AG10803 (cell line): ENCODE data around the gene VPS29.
"Not testable (repeated sequence)": the region's sequence is repeated elsewhere in the genome, so short reads cannot be mapped to it uniquely, and the experiment has no call there.

Experiments
- DNase-seq: peaks from one replicate; pipeline ENCODE4 v3.0.0; 2010; ENCODE audit warnings: low read depth
- H3K4me3 ChIP-seq: 2 replicates; pipeline ENCODE4 v1.5.1; 2011; ENCODE audit warnings: mild to moderate bottlenecking, low read length, control low read depth
- TF ChIP-seq, protein P1 (sequence below): conservative IDR thresholded peaks from 2 replicates; pipeline ENCODE4 v1.5.1; 2011; ENCODE audit warnings: mild to moderate bottlenecking, low read length, control low read depth, inconsistent platforms

The VPS29 gene

DNA sequence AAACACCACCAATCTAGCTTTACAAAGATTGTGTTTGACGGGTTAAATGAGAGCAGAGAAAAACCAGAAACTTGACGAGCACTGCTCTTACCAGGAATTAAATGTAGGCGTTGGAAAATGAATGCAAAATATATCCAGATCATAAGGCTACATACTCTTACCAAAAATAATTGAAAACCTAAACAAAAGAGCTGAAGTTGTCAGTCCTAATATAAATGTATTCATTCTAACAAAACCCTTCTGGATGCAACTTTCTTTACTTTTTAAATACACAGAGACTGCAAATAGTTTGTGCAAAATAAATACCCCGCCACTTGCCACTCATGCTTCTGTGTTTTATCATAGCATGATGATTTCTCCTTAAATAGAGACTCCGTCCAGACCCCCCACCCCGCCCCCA is 32.9 kb upstream of the VPS29 start:
- no peak for DNase-seq
- TF ChIP-seq, protein P1, sequence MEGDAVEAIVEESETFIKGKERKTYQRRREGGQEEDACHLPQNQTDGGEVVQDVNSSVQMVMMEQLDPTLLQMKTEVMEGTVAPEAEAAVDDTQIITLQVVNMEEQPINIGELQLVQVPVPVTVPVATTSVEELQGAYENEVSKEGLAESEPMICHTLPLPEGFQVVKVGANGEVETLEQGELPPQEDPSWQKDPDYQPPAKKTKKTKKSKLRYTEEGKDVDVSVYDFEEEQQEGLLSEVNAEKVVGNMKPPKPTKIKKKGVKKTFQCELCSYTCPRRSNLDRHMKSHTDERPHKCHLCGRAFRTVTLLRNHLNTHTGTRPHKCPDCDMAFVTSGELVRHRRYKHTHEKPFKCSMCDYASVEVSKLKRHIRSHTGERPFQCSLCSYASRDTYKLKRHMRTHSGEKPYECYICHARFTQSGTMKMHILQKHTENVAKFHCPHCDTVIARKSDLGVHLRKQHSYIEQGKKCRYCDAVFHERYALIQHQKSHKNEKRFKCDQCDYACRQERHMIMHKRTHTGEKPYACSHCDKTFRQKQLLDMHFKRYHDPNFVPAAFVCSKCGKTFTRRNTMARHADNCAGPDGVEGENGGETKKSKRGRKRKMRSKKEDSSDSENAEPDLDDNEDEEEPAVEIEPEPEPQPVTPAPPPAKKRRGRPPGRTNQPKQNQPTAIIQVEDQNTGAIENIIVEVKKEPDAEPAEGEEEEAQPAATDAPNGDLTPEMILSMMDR = no peak
- H3K4me3 ChIP-seq = no peak overlapping the region

DNA sequence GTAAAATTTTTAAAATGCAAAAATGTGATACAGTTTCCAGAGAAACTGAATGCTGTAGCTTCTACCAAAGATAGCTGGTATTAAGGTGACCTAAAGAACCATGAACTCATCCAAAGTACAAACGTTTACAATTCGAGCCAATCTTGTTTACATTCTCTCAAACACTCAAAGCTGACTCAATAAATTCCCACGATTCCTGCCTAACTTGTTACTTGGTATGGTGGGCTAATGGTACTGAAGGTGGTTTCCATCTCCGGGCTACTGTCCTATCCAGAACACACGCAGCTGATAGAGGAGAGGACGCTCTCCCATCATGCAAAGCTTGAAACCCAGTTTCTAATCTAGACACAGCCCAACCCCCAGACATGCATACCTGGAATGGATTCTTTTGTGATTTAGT is 31.7 kb upstream of the VPS29 start:
- no peak for DNase-seq
- TF ChIP-seq, protein P1 = no peak

DNA sequence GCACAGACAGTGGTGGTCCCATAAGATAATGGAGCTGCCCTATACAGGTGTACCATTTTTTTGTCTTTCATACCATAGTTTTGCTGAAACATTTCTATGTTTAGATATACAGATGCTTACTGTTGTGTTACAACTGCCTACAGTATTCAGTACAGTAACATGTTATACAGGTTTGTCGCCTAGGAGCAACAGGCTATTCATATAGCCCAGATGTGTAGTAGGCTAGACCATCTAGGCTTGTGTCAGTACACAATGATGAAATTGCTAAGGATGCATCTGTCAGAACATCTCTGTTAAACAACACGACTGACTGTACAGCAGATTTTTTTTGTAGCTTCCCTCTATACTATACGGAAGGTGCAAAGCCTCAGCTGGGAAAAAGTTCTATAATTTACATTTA is 30.7 kb upstream of the VPS29 start:
- TF ChIP-seq, protein P1 = no peak
- H3K4me3 ChIP-seq = no peak overlapping the region
- DNase-seq = no peak

More for the DNA sequence above, 31.7 kb upstream of the VPS29 start:
- no peak overlapping the region for H3K4me3 ChIP-seq

DNA sequence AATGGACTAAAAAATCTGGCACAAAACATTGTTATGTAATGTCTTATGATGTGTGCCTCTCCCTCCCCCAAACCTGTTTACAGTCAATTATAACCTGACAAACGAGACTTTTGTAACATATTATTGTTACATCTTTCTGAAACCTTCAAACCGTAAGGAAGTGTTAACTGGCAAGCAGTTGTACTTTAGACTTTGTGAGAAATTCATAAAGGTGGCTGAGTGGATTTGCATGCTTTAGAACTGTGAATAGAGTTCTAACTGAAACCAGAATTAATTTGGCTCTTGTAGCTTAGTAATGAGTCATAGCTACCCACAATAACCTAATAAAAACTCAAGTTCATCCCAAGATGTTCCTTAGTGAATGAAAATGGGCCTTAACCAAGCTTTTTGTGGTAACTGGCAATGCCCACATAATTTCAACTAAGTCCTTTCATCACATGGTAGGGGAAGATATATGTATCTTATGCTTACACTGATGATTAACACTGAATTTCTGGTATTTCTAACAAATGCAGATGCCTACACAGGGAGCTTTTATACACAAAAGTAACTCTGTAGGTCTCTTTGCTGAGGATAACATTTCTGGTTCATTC is 29.9 kb upstream of the VPS29 start:
- TF ChIP-seq, protein P1 = no peak
- H3K4me3 ChIP-seq = no peak overlapping the region
- DNase-seq = peak; percentile 82

GRCh38 chr12:110530511-110530910 is 28.6 kb upstream of the VPS29 start:
- H3K4me3 ChIP-seq = no peak overlapping the region

DNA sequence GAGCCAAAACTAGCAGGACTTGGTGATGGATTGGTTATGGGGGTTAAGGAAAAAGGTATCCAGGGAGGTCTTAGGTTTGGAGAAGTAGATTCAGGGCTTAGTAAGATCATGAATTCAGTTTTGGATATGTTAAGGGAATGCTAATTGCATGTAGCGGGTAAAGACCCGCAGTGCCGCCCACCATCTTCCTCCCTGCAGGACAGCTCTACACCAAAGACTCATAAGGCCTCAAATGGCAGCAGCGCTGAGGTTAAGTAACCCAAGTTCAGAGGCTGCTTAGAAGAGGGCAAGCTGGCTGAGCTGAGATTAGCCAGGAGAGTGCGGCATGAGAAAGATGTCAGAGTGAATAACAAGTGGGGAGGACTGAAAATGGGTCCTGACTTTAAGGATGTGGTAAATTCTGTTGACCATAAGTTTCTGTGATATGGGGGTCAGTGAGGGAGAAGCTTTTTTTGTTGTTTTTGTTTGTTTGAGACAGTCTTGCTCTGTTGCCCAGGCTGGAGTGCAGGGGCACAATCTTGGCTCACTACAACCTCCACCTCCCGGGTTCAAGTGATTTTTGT is 26.4 kb upstream of the VPS29 start:
- TF ChIP-seq, protein P1 = no peak
- H3K4me3 ChIP-seq = no peak overlapping the region
- DNase-seq = no peak

More at GRCh38 chr12:110530511-110530910, 28.6 kb upstream of the VPS29 start:
- no peak for DNase-seq
- TF ChIP-seq, protein P1 = no peak

- H3K4me3 ChIP-seq, DNase-seq: not testable (repeated sequence)
Observed at GRCh38 chr12:110520876-110521712, 19.2 kb upstream of the VPS29 start.

- not testable (repeated sequence) for DNase-seq, H3K4me3 ChIP-seq
Observed at GRCh38 chr12:110518014-110518413, 16.1 kb upstream of the VPS29 start.
